HG03520 (cell line): ENCODE data around the gene CFAP70.
"Not testable (repeated sequence)": the region's sequence is repeated elsewhere in the genome, so short reads cannot be mapped to it uniquely, and the experiment has no call there.

ENCODE experiments used
- ATAC-seq: cut with Tn5 transposase; IDR thresholded peaks from one replicate; pipeline ENCODE4 v1.9.1; 2021; ENCODE audit warnings: mild to moderate bottlenecking, moderate library complexity; ENCODE audit not compliant: unreplicated experiment

CFAP70 gene

DNA sequence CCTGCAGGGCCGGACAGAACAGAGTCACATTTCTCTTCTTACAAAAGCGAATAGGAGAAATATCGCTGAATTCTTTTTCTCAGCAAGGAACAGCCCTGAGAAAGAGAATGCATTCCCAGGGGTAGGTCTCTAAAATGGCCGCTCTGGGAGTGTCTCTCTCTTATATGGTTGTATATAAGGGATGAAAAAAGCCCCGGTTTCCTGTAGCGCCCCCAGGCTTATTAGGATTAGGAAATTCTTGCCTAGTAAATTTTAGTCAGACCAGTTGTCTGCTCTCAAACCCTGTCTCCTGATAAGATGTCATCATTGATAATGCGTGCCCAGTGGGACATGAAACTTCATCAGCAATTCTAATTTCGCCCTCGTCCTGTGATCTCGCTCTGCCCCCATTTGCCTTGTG lies 100.1 kb downstream of the CFAP70 start:
- ATAC-seq, result not testable (repeated sequence)

- no peak for ATAC-seq
These were observed 105.5 kb downstream of the CFAP70 start for GRCh38 chr10:73253225-73253555.

GRCh38 chr10:73252445-73253224 lies 106.0 kb downstream of the CFAP70 start, which contains the start of gene MRPS16:
TSS of gene MRPS16 (minus strand) at chr10:73252644. CDS start at chr10:73252482, 162 bp downstream.
- peak; percentile 70 for ATAC-seq

GRCh38 chr10:73251683-73252444 lies 106.8 kb downstream of the CFAP70 start:
- ATAC-seq, result no peak

GRCh38 chr10:73248259-73248724 lies 110.4 kb downstream of the CFAP70 start:
- no peak for ATAC-seq

GRCh38 chr10:73247509-73248258 lies 111.0 kb downstream of the CFAP70 start:
- ATAC-seq, result no peak

DNA sequence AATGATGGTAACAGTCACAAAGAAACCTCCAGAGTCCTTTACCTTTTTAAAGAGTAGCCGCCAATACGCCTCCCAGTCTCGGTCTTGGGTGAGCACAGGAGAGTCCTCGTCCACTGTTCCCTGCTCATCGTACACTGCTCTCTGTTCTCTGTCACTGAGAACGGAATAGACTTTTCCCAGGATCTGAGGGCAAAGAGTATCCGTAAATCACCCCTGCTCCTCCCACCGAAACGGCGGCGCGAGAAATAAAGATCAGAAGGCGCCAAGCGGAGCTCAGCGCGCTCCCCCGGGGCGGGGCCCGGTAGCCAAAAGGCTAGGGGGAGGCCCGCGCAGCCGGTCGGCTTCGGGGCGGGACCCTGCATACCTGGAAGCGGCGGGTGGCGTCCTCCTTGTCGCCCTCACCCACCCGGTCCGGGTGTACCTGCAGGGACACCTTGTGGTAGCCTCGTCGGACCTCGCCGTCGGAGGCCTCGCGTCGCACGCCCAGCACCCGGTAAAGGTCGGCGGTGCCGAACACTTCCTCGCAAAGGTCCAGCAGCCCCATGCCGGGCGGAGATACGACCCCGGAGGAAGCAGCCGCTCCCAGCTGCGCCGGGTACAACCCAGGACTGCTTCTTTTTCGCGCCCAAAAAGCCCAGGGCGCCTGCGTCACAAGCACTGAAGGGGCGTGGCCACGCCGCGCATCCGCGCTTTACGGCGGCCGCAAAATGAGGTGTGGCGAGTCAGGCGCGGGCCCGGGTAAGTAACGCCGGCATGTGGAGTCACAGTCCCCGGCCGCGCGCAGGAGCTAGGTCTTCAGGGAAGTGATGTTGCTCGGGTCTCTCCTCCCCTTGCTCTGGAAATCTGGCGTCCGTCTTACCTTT lies 111.8 kb downstream of the CFAP70 start, which contains the start of gene DNAJC9:
DNAJC9 (minus strand) TSS at position 610 of the 863 bp plus-strand sequence; CDS start at position 544, 66 bp downstream.
- ATAC-seq, result peak; percentile 71

GRCh38 chr10:73246322-73246645 lies 112.4 kb downstream of the CFAP70 start:
- ATAC-seq, result no peak

DNA sequence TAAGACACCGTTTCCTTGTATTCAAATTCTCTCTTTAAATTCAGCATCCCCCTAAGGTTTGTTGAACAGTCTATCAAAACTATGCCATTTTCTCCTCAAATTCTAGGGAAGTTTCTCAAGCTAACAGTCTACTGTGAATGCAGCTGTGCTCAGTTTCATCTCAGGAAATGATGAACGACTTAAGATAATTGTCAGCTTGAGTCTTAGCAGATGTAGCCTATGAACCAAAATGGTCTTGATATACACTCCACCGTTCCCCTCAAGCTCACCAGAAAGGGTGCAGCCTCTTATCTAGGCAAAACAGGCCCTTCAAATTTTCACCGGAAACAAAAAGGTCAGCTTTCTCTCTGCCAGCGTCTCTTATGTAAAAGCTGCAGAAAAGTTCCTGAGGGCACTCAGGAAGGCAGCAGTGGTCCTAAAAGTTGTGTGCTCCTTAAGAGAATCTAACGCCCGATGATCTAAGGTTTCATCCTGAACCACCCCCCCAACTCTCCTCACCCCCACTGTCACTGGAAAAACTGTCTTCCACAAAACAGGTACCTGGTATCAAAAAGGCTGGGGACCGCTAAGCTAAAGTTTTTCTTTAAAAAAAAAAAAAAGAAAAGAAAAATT lies 113.7 kb downstream of the CFAP70 start:
- no peak for ATAC-seq

- no peak for ATAC-seq
These were observed 118.8 kb downstream of the CFAP70 start for GRCh38 chr10:73239908-73240307.

- no peak for ATAC-seq
These were observed 119.6 kb downstream of the CFAP70 start for GRCh38 chr10:73238990-73239566.

DNA sequence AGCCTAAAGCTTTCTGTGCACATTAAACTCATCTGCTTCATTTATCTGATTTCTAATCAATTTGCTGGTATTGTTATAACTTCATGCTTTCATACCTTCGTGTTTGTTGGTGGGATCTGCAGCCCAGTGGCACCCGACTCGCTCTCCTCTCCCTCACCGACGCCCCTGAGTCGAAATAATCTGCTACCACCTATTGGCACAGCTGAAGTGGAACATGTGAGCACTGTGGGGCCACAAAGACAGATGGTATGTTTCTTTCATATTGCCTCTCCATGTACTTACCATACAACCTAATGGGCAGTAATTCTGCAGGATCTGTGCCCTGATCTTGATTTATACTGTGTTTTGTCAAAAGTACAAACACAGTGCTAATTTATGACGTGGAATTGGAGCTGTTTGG lies 124.0 kb downstream of the CFAP70 start:
- no peak for ATAC-seq

DNA sequence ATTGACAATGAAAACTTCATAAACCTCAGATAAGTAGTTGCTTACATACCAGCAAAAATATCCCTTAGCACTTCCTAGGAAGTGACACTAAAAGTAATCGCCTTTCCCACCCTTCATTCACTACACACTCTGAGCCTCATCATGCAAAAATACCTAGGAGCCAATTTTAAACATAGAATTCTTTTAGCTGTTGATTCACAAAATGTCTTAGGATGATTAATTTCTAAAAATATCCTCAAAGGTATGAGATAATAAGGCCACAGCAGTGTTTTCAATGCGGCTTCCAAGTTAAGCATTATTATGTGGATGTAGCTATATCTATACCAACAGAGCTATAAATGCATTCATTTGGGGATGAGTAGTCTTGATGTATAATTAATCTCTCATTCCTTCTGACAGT lies 124.8 kb downstream of the CFAP70 start:
- no peak for ATAC-seq

GRCh38 chr10:73232887-73233286 lies 125.8 kb downstream of the CFAP70 start:
- ATAC-seq, result no peak

GRCh38 chr10:73229567-73229966 lies 129.1 kb downstream of the CFAP70 start:
- ATAC-seq, result no peak

GRCh38 chr10:73228247-73228646 lies 130.4 kb downstream of the CFAP70 start:
- no peak for ATAC-seq

DNA sequence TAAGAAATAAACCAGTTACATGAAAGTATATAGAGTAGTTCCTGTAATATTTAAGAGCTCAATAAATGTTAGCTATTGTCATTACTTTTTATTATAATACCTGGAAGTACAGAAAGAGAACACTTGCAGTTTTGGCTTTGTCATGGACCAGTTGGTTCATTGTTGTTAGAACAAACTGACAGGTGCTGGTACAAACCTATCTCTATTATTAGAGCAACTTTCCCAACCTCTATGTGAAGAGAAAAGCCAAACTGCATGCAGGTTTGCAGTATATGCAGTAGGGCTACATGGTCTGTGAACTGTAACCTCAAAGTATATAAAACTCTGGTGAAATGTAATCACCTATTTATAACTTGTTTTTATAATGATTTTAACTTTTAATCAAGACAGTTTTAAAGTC lies 132.0 kb downstream of the CFAP70 start:
- ATAC-seq, result no peak

GRCh38 chr10:73225518-73225917 lies 133.1 kb downstream of the CFAP70 start:
- ATAC-seq, result no peak

- ATAC-seq, result no peak
These were observed 137.7 kb downstream of the CFAP70 start for GRCh38 chr10:73220989-73221388.

DNA sequence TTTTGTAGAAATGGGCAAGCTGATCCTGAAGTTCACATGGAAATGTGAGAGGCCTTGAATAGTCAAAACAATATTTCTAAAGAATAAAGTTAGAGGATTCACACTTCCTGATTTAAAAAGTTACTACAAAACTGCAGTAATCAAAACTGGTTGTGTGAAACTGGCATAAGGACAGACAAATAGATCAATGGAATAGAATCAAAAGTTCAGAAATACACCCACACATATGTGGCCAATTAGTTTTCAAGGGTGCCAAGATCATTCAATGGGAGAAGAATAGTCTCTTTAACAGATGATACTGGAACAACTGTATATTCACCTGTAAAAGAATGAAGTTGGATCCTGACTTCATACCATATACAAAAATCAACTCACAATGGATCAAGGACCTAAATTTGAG lies 139.3 kb downstream of the CFAP70 start:
- no peak for ATAC-seq
